ENCODE data around the gene POU3F3. TPM values are rescaled to one million over a fixed set of nuclear protein-coding genes. Genes with fewer than 3 reads are reported as not detected.

The POU3F3 gene
- total and polyA plus RNA-seq, 4 donors = 0.23 TPM; not detected in 3

DNA sequence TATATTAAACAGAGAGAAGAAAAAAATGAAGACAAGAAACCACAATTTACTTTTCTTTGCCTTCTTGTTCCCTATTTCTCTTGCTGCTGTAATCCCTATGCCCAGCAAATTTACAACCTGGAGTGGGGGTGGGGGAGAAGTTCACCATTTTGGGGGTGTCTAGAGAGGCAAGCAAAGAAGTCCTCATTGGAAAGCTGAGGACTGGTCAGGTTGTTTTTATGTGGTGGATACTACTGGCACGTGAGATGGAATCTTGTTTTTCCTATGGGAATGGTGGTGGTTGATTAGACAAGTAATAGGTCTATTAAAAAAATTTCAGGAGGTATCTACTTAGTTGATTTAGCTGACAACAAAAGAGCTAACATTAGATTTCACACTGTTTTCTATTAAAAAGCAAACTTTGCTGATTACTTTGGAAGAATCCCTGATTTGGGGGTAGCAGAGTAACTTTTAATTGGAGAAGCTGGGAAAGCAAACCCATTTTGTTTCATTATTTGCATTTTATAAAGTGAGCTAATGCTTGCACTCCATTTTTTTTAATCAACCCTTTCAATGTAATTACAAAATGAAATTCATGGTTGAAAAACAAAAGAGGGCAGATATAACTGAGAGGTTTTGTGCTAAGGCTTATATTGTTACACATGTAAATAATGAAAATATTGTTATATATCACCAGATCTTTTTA, 6.0 kb downstream of the POU3F3 start:
- DNase-seq (peak in 1 of 3 donors; percentile 22), ATAC-seq (ENCODE audit: insufficient read depth, low FRiP score) (no peak)
- Histone ChIP-seq H3K36me3 (ENCODE audit: control insufficient read depth in 4 of 4, insufficient read depth in 4 of 4, low read length in 4 of 4) (no peaks in the 10 kb centered on the region), H3K27ac (ENCODE audit: low read depth in 1 of 2, low read length in 1 of 2) (no peak overlapping the region), H3K9me3 (ENCODE audit: control insufficient read depth in 4 of 4, insufficient read depth in 3 of 4, low read length in 3 of 4) (peaks cover 0 to 20% (median 0%) of the 10 kb centered on the region in 4 donors), H3K9ac (ENCODE audit: insufficient read depth in 1 of 2, low read length in 2 of 2) (no peak overlapping the region), H3K27me3 (ENCODE audit: control insufficient read depth in 3 of 3, insufficient read depth in 3 of 3, low read length in 2 of 3) (peaks cover 34 to 80% (median 78%) of the 10 kb centered on the region in 3 donors), H3K4me1 (ENCODE audit: control insufficient read depth in 5 of 5, insufficient read depth in 5 of 5, low read length in 5 of 5) (peaks cover 0 to 26% (median 6%) of the 10 kb centered on the region in 5 donors), H3K4me3 (no peak overlapping the region)
- WGBS, 2 donors = 25 to 48% methylated on average over 1 of the region's 1 CpG
- TF ChIP-seq, protein P1, sequence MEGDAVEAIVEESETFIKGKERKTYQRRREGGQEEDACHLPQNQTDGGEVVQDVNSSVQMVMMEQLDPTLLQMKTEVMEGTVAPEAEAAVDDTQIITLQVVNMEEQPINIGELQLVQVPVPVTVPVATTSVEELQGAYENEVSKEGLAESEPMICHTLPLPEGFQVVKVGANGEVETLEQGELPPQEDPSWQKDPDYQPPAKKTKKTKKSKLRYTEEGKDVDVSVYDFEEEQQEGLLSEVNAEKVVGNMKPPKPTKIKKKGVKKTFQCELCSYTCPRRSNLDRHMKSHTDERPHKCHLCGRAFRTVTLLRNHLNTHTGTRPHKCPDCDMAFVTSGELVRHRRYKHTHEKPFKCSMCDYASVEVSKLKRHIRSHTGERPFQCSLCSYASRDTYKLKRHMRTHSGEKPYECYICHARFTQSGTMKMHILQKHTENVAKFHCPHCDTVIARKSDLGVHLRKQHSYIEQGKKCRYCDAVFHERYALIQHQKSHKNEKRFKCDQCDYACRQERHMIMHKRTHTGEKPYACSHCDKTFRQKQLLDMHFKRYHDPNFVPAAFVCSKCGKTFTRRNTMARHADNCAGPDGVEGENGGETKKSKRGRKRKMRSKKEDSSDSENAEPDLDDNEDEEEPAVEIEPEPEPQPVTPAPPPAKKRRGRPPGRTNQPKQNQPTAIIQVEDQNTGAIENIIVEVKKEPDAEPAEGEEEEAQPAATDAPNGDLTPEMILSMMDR (IDR thresholded peaks at IDR 0.05; ENCODE audit: control extremely low read depth, extremely low read depth) = no peak

DNA sequence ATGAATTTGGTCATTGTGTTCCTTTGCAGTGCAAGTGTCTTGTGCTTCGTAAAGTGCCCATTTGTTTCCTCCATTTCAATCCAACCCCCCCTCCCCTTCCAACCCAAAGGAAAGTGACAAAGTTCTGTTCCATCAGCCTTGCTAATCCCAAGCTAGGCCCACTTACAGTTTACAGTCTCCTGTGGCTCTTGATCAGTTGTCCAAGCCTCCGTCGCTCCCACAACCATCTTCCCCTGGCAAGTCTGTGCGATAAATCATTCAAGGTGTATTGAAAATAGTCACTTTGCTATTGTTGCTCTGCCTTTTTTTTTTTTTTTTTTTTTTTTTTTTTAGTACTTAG, 6.5 kb downstream of the POU3F3 start:
- 34 to 46% methylated on average over 4 of the region's 4 CpGs for WGBS, 2 donors
- Histone ChIP-seq H3K27me3 (ENCODE audit: control insufficient read depth in 3 of 3, insufficient read depth in 3 of 3, low read length in 2 of 3) (peaks cover 35 to 85% (median 83%) of the 10 kb centered on the region in 3 donors), H3K9ac (ENCODE audit: insufficient read depth in 1 of 2, low read length in 2 of 2) (no peak overlapping the region), H3K4me3 (no peak overlapping the region), H3K9me3 (ENCODE audit: control insufficient read depth in 4 of 4, insufficient read depth in 3 of 4, low read length in 3 of 4) (peaks cover 0 to 20% (median 0%) of the 10 kb centered on the region in 4 donors), H3K27ac (ENCODE audit: low read depth in 1 of 2, low read length in 1 of 2) (no peak overlapping the region), H3K4me1 (ENCODE audit: control insufficient read depth in 5 of 5, insufficient read depth in 5 of 5, low read length in 5 of 5) (peaks cover 0 to 24% (median under 1%) of the 10 kb centered on the region in 5 donors), H3K36me3 (ENCODE audit: control insufficient read depth in 4 of 4, insufficient read depth in 4 of 4, low read length in 4 of 4) (no peaks in the 10 kb centered on the region)
- DNase-seq (peak in 1 of 3 donors; percentile 29), ATAC-seq (ENCODE audit: insufficient read depth, low FRiP score) (no peak)
- TF ChIP-seq, protein P1 (IDR thresholded peaks at IDR 0.05; ENCODE audit: control extremely low read depth, extremely low read depth) = no peak

GRCh38 chr2:104861351-104862057, 7.6 kb downstream of the POU3F3 start:
- ATAC-seq (ENCODE audit: insufficient read depth, low FRiP score) = no peak
- Histone ChIP-seq H3K27me3 (ENCODE audit: control insufficient read depth in 3 of 3, insufficient read depth in 3 of 3, low read length in 2 of 3) (peaks cover 27 to 93% (median 91%) of the 10 kb centered on the region in 3 donors), H3K4me1 (ENCODE audit: control insufficient read depth in 5 of 5, insufficient read depth in 5 of 5, low read length in 5 of 5) (peaks cover 0 to 16% (median 0%) of the 10 kb centered on the region in 5 donors), H3K9me3 (ENCODE audit: control insufficient read depth in 4 of 4, insufficient read depth in 3 of 4, low read length in 3 of 4) (peaks cover 0 to 15% (median 0%) of the 10 kb centered on the region in 4 donors), H3K36me3 (ENCODE audit: control insufficient read depth in 4 of 4, insufficient read depth in 4 of 4, low read length in 4 of 4) (no peaks in the 10 kb centered on the region), H3K9ac (ENCODE audit: insufficient read depth in 1 of 2, low read length in 2 of 2) (no peak overlapping the region), H3K27ac (ENCODE audit: low read depth in 1 of 2, low read length in 1 of 2) (no peak overlapping the region), H3K4me3 (no peak overlapping the region)
- 9 to 10% methylated on average over 11 of the region's 11 CpGs for WGBS, 2 donors
- TF ChIP-seq, protein P1 (IDR thresholded peaks at IDR 0.05; ENCODE audit: control extremely low read depth, extremely low read depth) = no peak
- DNase-seq = peak in 1 of 3 donors; percentile 24
